Measurements from ENCODE around the gene FAM156B.
"Not testable (repeated sequence)": the region's sequence is repeated elsewhere in the genome, so short reads cannot be mapped to it uniquely, and the experiment has no call there.

DNA sequence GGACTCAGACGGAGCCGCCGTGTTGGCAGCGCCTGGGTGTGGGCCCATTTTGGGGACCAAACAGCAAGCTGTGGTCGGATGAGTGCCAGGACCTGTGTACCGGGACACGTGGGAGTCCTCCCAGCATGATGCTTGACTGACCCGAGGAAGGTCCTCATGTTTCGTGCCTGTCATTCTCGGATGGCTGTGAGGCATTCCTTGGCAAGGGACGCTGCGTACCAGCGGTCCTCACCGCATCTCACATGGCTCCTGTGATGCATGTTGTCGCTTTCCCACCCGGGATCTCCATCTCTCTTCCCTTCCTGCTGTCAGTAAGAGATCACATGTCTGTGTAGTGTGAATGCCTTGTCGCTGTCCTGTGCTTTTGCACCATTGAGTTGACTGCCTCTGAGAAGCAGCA, 10.8 kb downstream of the FAM156B start:
- TF ChIP-seq ZNF433 (tag by site-specific recombination; IDR thresholded peaks at IDR 0.05; ENCODE audit: low read depth); CTCF (tag by site-specific recombination; IDR thresholded peaks at IDR 0.05); ZNF292 (tag by site-specific recombination; IDR thresholded peaks at IDR 0.05; ENCODE audit: borderline replicate concordance, low read depth); ZBTB11 (tag by site-specific recombination; conservative IDR thresholded peaks at IDR 0.05; ENCODE audit: low read depth); ZNF560 (tag by site-specific recombination; IDR thresholded peaks at IDR 0.05; ENCODE audit: borderline replicate concordance); ELK4 (IDR thresholded peaks at IDR 0.05; ENCODE audit: borderline replicate concordance, low read depth, low read length); ZNF274 (IDR thresholded peaks at IDR 0.05; ENCODE audit: low read length); ZNF274 (tag by site-specific recombination; IDR thresholded peaks at IDR 0.05; ENCODE audit: borderline replicate concordance); ZNF223 (tag by site-specific recombination; IDR thresholded peaks at IDR 0.05); ZNF169 (tag by site-specific recombination; IDR thresholded peaks at IDR 0.05): not testable (repeated sequence)

Measured in HEK293 (cell line).